HepG2 (cell line): ENCODE data around the gene CEP131. TPM values are rescaled to one million over a fixed set of nuclear protein-coding genes. Genes with fewer than 3 reads are reported as not detected.

Experiments used
- ATAC-seq: fragments of 200-7000 bp; cut with Tn5 transposase; 3 replicates; pipeline ENCODE4 v1.9.1; 2020; ENCODE audit warnings: mild to moderate bottlenecking, moderate library complexity
- BruUV-seq: library from RNA; stranded (reverse); fragments of 400-500 nt; replicated peaks from 2 replicates; lab custom pipeline; 2021; lab: Mats Ljungman, UMichigan
- CTCF ChIA-PET: fragments of 300-600 bp; formaldehyde crosslinking; extraction: SDS; loops from one replicate; lab custom pipeline; 2021; ENCODE audit warnings: low total read pairs, inconsistent platforms, low intra/inter-chr PET ratio; lab: Yijun Ruan, JAX
- POLR2A ChIA-PET: fragments of 350-600 bp; sonication (Branson Sonifier 250); formaldehyde crosslinking; loops from one replicate; lab custom pipeline; 2020; ENCODE audit warnings: antibody characterized with exemption, inconsistent platforms; lab: Yijun Ruan, JAX
- DNase-seq: peaks from one replicate; pipeline ENCODE4 v3.0.0-alpha.2; 2015; ENCODE audit warnings: low spot score
- FAIRE-seq: peaks from 3 replicates; lab custom pipeline; 2011; peaks lifted over from hg19 to GRCh38; lab: Jason Lieb, UNC
- H2AFZ ChIP-seq: one replicate; pipeline ENCODE4 v1.6.1; 2011; ENCODE audit warnings: low read length, inconsistent platforms
- H3K27ac ChIP-seq: fragments of 300-600 bp; 3 replicates; pipeline ENCODE4 v1.8.0; 2011; ENCODE audit warnings: mixed run types, mild to moderate bottlenecking, mixed read lengths, low read length, inconsistent platforms; ENCODE audit not compliant: insufficient read depth; ENCODE audit errors: extremely low read length
- H3K27me3 ChIP-seq, 2 experiments: fragments of 200-600 bp in 1 of 2; 2 replicates in 1 of 2; 3 replicates in 1 of 2; pipeline versions ENCODE4 v1.6.0 to v1.8.0; 2011; ENCODE audit warnings: low read length in 2 of 2, mild to moderate bottlenecking in 2 of 2, moderate library complexity in 2 of 2, inconsistent platforms in 1 of 2; ENCODE audit not compliant: insufficient read depth in 2 of 2, control insufficient read depth in 1 of 2
- H3K36me3 ChIP-seq, 2 experiments: fragments of 200-600 bp in 1 of 2; replicated peaks in 1 of 2; 2 replicates in 1 of 2; 3 replicates in 1 of 2; pipeline versions ENCODE4 v1.5.1 to v1.8.0; 2011; ENCODE audit warnings: low read length in 2 of 2, inconsistent platforms in 1 of 2; ENCODE audit not compliant: insufficient read depth in 2 of 2, control insufficient read depth in 1 of 2
- H3K4me1 ChIP-seq: 2 replicates; pipeline ENCODE4 v1.5.1; 2012; ENCODE audit warnings: low read length, inconsistent platforms; ENCODE audit not compliant: insufficient read depth
- H3K4me2 ChIP-seq: 2 replicates; pipeline ENCODE4 v1.6.0; 2011; ENCODE audit warnings: low read depth, low read length, inconsistent platforms
- H3K4me3 ChIP-seq, 3 experiments: fragments of 200-600 bp in 1 of 3; sonication (generic), shearing (Covaris generic) in 1 of 3; replicated peaks in 1 of 3; 2 replicates each; pipeline ENCODE4 v1.5.1; 2011 to 2016; ENCODE audit warnings: low read length in 3 of 3, inconsistent platforms in 2 of 3, low read depth in 2 of 3, mild to moderate bottlenecking in 2 of 3, control low read depth in 1 of 3, mixed read lengths in 1 of 3; ENCODE audit not compliant: insufficient read depth in 1 of 3
- H3K79me2 ChIP-seq: one replicate; pipeline ENCODE4 v1.6.1; 2011; ENCODE audit warnings: low read length, inconsistent platforms; ENCODE audit not compliant: insufficient read depth
- H3K9ac ChIP-seq: 2 replicates; pipeline ENCODE4 v1.6.0; 2011; ENCODE audit warnings: mild to moderate bottlenecking, low read depth, low read length, inconsistent platforms; ENCODE audit not compliant: insufficient read depth
- H3K9me3 ChIP-seq: 2 replicates; pipeline ENCODE4 v1.5.1; 2012; ENCODE audit warnings: mild to moderate bottlenecking, low read length
- H4K20me1 ChIP-seq: 2 replicates; pipeline ENCODE4 v1.6.0; 2011; ENCODE audit warnings: inconsistent platforms, mild to moderate bottlenecking, low read length, moderate library complexity; ENCODE audit not compliant: insufficient read depth
- AGO2 ChIP-seq: fragments of 200-400 bp; formaldehyde crosslinking; optimal IDR thresholded peaks from 2 replicates; pipeline ENCODE3; 2017; ENCODE audit warnings: mild to moderate bottlenecking, low read depth, low read length, moderate library complexity
- EED ChIP-seq: sonication (generic); formaldehyde crosslinking; IDR thresholded peaks from 2 replicates; pipeline ENCODE4 v1.5.0; 2020; ENCODE audit warnings: mild to moderate bottlenecking, missing genetic modification reagents
- ISL2 ChIP-seq: sonication (generic); formaldehyde crosslinking; IDR thresholded peaks from 2 replicates; pipeline ENCODE4 v1.5.0; 2020; ENCODE audit warnings: missing genetic modification reagents
- POLR2G ChIP-seq: fragments of 200-400 bp; formaldehyde crosslinking; IDR thresholded peaks from 2 replicates; pipeline ENCODE4 v1.6.1; 2018; ENCODE audit warnings: mild to moderate bottlenecking, low read depth, low read length, moderate library complexity
- TAF15 ChIP-seq: fragments of 200-400 bp; formaldehyde crosslinking; IDR thresholded peaks from one replicate; pipeline ENCODE4 v1.6.1; 2018; ENCODE audit warnings: mild to moderate bottlenecking, low read depth, low read length; ENCODE audit not compliant: poor library complexity, severe bottlenecking
- U2AF1 ChIP-seq: fragments of 200-400 bp; formaldehyde crosslinking; optimal IDR thresholded peaks from 2 replicates; pipeline ENCODE3; 2017; ENCODE audit warnings: mild to moderate bottlenecking, low read depth, low read length
- ZMYM2 ChIP-seq: sonication (generic); formaldehyde crosslinking; IDR thresholded peaks from 2 replicates; pipeline ENCODE4 v1.8.0; 2022; ENCODE audit warnings: mild to moderate bottlenecking, missing genetic modification reagents
- ZNF17 ChIP-seq: sonication (generic); formaldehyde crosslinking; IDR thresholded peaks from 2 replicates; pipeline ENCODE4 v1.5.0; 2020; ENCODE audit warnings: mild to moderate bottlenecking, missing genetic modification reagents
- ZNF230 ChIP-seq: sonication (generic); formaldehyde crosslinking; IDR thresholded peaks from 2 replicates; pipeline ENCODE4 v1.4.0; 2020; ENCODE audit warnings: mild to moderate bottlenecking, missing genetic modification reagents
- ZNF30 ChIP-seq: sonication (generic); formaldehyde crosslinking; IDR thresholded peaks from 2 replicates; pipeline ENCODE4 v1.5.0; 2020; ENCODE audit warnings: mild to moderate bottlenecking, missing genetic modification reagents
- ZNF557 ChIP-seq: sonication (generic); formaldehyde crosslinking; IDR thresholded peaks from 2 replicates; pipeline ENCODE4 v1.4.0; 2020; ENCODE audit warnings: missing genetic modification reagents
- WGBS: methylation state at CpG from one replicate; pipeline ENCODE4 v1.1.6; 2017; ENCODE audit warnings: low lambda C conversion rate; 5-methylcytosine and 5-hydroxymethylcytosine counted together
- in situ Hi-C: cut with HindIII; loops from 2 replicates; pipeline ENCODE4 v1.10.0; 2017; ENCODE audit warnings: low pct_unique_long_range_greater_than_20kb; ENCODE audit not compliant: extremely low pct_ligation_motif_present
- intact Hi-C: fragments of 100-400 bp; cut with micrococcal nuclease; formaldehyde crosslinking; loops from one replicate; pipeline ENCODE4 v1.10.0; 2022; ENCODE audit not compliant: unreplicated experiment
- polyA plus RNA-seq, 8 experiments: library from polyadenylated mRNA; depleted of rRNA in 3 of 8; stranded (reverse) in 7 of 8; unstranded in 1 of 8; fragments of >200 nt; fragmentation: Illumina TruSeq in 4 of 8; extraction: Trizol in 4 of 8; gene quantifications; 2 replicates each; pipeline versions ENCODE4 v1.2.1 to v1.2.3, GENCODE V29; 2011 to 2016; ENCODE audit warnings: low read depth in 4 of 8, missing spikeins in 1 of 8, mixed read lengths in 1 of 8; ENCODE audit not compliant: insufficient read depth in 1 of 8
- total RNA-seq, 5 experiments: library from RNA; depleted of rRNA; stranded (reverse); fragments of >200 nt; fragmentation: Illumina TruSeq; extraction: Trizol; gene quantifications; 2 replicates each; pipeline ENCODE4 v1.2.3, GENCODE V29; 2016; ENCODE audit warnings: low read depth in 1 of 5
- TF ChIP-seq, protein P1 (sequence below): sonication (generic); formaldehyde crosslinking; IDR thresholded peaks from 2 replicates; pipeline ENCODE4 v1.5.1; 2020; ENCODE audit warnings: missing genetic modification reagents, mild to moderate bottlenecking, borderline replicate concordance
- TF ChIP-seq, protein P2 (sequence below): sonication (generic); formaldehyde crosslinking; IDR thresholded peaks from 2 replicates; pipeline ENCODE4 v1.9.0; 2022; ENCODE audit warnings: low read depth, missing genetic modification reagents

Gene CEP131
- total and polyA plus RNA-seq, 2 of the 13 experiments (the other 11 are each of a cell fraction or from before 2014, with no cell fraction given), result 5.0 to 16.8 TPM

GRCh38 chr17:81246343-81246670 lies 23.5 kb upstream of the CEP131 start:
- intact Hi-C loops (no loop called here), in situ Hi-C loops (no loop called here)
- POLR2A ChIA-PET, result no interaction called here
- H3K4me1 ChIP-seq, result peaks cover 22% of the 10 kb centered on the region
- H3K27me3 ChIP-seq, result no peaks in the 10 kb centered on the region
- CTCF ChIA-PET, result no interaction called here
- H3K36me3 ChIP-seq, result peaks cover 12 to 13% of the 10 kb centered on the region in 2 experiments; a peak in 3 of 5 replicates
- H3K9ac ChIP-seq, result no peak overlapping the region
- peaks cover under 1% of the 10 kb centered on the region for H3K79me2 ChIP-seq
- ATAC-seq (peak; percentile 8), DNase-seq (no peak), FAIRE-seq (no peak)
- no peak overlapping the region for H3K4me3 ChIP-seq
- H3K9me3 ChIP-seq, result no peaks in the 10 kb centered on the region
- H3K4me2 ChIP-seq, result no peak overlapping the region
- no peak overlapping the region for H2AFZ ChIP-seq
- WGBS, result 90% methylated on average over 2 of the region's 10 CpGs
- H4K20me1 ChIP-seq, result peaks cover 4% of the 10 kb centered on the region; the same call in 1 of the 2 replicates
- BruUV-seq, result no TSS peak
- no peak for TF ChIP-seq ISL2
- peak; percentile 67 for TF ChIP-seq TAF15
- TF ChIP-seq ZNF230 (CRISPR knock-in tag), result no peak
- peak; percentile 9 for TF ChIP-seq AGO2
- TF ChIP-seq ZNF557 (CRISPR knock-in tag), result no peak
- H3K27ac ChIP-seq, result no peak overlapping the region

DNA sequence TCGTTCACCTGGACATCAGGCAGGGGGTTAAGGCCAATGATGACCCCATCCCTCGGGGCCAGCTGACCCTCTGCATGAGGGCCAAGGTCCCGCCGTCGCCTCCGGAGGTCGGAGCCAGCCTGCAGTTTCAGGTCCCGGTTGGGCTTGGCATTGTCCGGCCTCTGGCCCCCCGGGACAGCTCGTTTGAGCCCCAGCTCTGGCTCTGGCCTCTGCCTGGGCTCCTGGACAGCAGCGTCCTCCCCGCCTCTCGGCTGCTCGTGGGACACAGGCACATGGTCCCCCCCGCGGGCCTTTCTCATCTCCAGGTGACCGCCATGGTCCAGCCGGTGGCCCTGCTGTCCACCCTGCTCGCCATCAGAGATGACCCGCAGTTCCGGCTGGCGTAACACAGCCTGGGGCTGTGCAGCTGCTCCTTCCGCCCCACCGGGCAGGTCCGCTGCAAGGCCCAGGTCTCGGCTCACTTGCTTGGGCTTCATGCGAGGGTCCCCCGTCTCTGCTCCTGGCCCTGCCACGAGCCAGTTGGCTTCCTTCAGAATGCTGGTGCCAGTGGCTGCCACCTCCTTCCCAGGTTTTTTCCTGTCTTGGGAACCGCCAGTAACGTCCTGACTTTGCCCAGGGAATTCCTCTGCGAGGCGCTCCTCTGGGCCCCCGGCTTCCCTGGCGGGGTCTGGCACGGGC lies 23.0 kb upstream of the CEP131 start:
- Histone ChIP-seq H3K4me3 (no peak overlapping the region), H3K9ac (no peak overlapping the region), H3K4me2 (0 out of 2 replicates have a peak overlapping the region, but pooled peaks have one; percentile 57), H3K79me2 (peaks cover 6% of the 10 kb centered on the region), H3K36me3 (peaks cover 10 to 14% of the 10 kb centered on the region in 2 experiments; a peak in 3 of 5 replicates), H4K20me1 (peaks cover 4% of the 10 kb centered on the region; the same call in 1 of the 2 replicates), H2AFZ (no peak overlapping the region), H3K27me3 (no peaks in the 10 kb centered on the region), H3K9me3 (no peaks in the 10 kb centered on the region), H3K4me1 (peaks cover 27% of the 10 kb centered on the region), H3K27ac (no peak overlapping the region)
- ATAC-seq, result peak; percentile 11
- FAIRE-seq, result no peak
- in situ Hi-C loops (no loop called here), intact Hi-C loops (no loop called here)
- CTCF ChIA-PET, result no interaction called here
- TSS peak; percentile 27 for BruUV-seq
- POLR2A ChIA-PET, result interaction anchor here (0.9 kb wide), 1 partner anchor 151 kb away, joined by 3 read pairs; no protein-coding TSS in a partner anchor
- DNase-seq, result no peak
- WGBS, result 97% methylated on average over 18 of the region's 37 CpGs
- TF ChIP-seq, protein P1, sequence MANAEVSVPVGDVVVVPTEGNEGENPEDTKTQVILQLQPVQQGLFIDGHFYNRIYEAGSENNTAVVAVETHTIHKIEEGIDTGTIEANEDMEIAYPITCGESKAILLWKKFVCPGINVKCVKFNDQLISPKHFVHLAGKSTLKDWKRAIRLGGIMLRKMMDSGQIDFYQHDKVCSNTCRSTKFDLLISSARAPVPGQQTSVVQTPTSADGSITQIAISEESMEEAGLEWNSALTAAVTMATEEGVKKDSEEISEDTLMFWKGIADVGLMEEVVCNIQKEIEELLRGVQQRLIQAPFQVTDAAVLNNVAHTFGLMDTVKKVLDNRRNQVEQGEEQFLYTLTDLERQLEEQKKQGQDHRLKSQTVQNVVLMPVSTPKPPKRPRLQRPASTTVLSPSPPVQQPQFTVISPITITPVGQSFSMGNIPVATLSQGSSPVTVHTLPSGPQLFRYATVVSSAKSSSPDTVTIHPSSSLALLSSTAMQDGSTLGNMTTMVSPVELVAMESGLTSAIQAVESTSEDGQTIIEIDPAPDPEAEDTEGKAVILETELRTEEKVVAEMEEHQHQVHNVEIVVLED (CRISPR knock-in tag), result no peak
- TF ChIP-seq POLR2G (0 out of 2 replicates have a peak, but pooled peaks have one; percentile 27), ZNF30 (CRISPR knock-in tag) (0 out of 2 replicates have a peak, but pooled peaks have one; percentile 35), ZNF17 (CRISPR knock-in tag) (no peak), EED (no peak), U2AF1 (peak; percentile 65), ZMYM2 (CRISPR knock-in tag) (0 out of 2 replicates have a peak, but pooled peaks have one; percentile 33)
- TF ChIP-seq, protein P2, sequence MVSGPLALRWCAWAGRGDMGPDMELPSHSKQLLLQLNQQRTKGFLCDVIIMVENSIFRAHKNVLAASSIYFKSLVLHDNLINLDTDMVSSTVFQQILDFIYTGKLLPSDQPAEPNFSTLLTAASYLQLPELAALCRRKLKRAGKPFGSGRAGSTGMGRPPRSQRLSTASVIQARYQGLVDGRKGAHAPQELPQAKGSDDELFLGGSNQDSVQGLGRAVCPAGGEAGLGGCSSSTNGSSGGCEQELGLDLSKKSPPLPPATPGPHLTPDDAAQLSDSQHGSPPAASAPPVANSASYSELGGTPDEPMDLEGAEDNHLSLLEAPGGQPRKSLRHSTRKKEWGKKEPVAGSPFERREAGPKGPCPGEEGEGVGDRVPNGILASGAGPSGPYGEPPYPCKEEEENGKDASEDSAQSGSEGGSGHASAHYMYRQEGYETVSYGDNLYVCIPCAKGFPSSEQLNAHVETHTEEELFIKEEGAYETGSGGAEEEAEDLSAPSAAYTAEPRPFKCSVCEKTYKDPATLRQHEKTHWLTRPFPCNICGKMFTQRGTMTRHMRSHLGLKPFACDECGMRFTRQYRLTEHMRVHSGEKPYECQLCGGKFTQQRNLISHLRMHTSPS (CRISPR knock-in tag), result 0 out of 2 replicates have a peak, but pooled peaks have one; percentile 6
